ENCODE data around the gene PPARD.

GRCh38 chr6:35475573-35475972, 133.2 kb downstream of the PPARD start:
- TF ChIP-seq CTCF (IDR thresholded peaks at IDR 0.05; ENCODE audit: poor library complexity, severe bottlenecking) (no peak), REST (IDR thresholded peaks at IDR 0.05; ENCODE audit: borderline replicate concordance) (no peak), EP300 (conservative IDR thresholded peaks at IDR 0.05; ENCODE audit: poor library complexity, severe bottlenecking) (no peak), SMC3 (conservative IDR thresholded peaks at IDR 0.05; ENCODE audit: poor library complexity) (no peak), POLR2AphosphoS5 (IDR thresholded peaks at IDR 0.05) (no peak), EZH2 (IDR thresholded peaks at IDR 0.05; ENCODE audit: borderline replicate concordance, insufficient read depth, low read length, poor library complexity, severe bottlenecking) (no peak), RAD21 (conservative IDR thresholded peaks at IDR 0.05) (no peak)

Data from neural cell (in vitro differentiated cells).